SU-DHL-6 (cell line): Measurements from ENCODE around the gene TULP4.

Source experiments
- EZH2phosphoT487 ChIP-seq: fragments of 200-600 bp; sonication (generic), shearing (Covaris generic); conservative IDR thresholded peaks from 2 replicates; pipeline ENCODE4 v1.6.1; 2018; ENCODE audit warnings: mild to moderate bottlenecking, antibody characterized with exemption, low read length, moderate library complexity, mixed read lengths
- TF ChIP-seq, protein P1 (sequence below): fragments of 200-600 bp; sonication (generic); IDR thresholded peaks from one replicate; pipeline ENCODE4 v1.5.1; 2017; ENCODE audit warnings: antibody characterized with exemption, mild to moderate bottlenecking, low read length, moderate library complexity; ENCODE audit not compliant: insufficient read depth, poor library complexity, severe bottlenecking

DNA sequence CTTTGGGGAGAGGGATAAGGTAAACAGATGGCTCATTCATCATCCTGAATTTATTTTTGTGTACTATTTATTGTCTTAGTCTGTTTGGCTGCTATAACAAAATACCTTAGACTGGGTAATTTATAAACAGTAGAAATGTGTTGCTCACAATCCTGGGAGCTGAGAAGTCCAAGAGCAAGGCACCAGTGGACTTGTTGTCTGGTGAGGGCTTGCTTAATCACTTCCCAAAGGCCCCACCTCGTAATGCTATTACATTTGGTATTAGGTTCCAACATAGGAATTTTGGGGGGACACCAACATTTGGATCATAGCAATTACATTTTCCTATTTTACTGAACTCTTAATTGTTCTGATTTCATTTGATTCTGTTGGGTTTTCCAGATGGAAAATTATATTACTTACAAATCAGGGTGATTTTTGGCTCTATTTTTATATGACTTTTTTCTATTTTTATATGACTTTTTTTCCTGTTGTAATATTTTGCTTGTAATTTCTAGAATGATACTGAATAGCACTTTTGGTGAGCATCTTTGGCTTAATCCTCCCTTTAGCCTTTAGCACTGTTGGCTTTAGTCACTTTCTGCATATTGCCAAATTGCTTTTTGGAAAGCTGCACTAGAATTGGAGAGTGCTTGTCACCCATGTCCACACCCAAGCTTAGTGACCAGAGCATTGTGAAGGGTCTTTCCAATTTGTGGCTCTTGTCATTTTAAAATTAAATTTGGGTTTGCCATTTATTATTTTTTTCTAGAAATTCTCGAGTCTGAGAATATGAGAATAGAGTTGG lies 43.7 kb upstream of the TULP4 start:
- TF ChIP-seq, protein P1, sequence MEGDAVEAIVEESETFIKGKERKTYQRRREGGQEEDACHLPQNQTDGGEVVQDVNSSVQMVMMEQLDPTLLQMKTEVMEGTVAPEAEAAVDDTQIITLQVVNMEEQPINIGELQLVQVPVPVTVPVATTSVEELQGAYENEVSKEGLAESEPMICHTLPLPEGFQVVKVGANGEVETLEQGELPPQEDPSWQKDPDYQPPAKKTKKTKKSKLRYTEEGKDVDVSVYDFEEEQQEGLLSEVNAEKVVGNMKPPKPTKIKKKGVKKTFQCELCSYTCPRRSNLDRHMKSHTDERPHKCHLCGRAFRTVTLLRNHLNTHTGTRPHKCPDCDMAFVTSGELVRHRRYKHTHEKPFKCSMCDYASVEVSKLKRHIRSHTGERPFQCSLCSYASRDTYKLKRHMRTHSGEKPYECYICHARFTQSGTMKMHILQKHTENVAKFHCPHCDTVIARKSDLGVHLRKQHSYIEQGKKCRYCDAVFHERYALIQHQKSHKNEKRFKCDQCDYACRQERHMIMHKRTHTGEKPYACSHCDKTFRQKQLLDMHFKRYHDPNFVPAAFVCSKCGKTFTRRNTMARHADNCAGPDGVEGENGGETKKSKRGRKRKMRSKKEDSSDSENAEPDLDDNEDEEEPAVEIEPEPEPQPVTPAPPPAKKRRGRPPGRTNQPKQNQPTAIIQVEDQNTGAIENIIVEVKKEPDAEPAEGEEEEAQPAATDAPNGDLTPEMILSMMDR, result no peak
- TF ChIP-seq EZH2phosphoT487, result no peak
